Measurements from ENCODE around the gene ZNF362.

GRCh38 chr1:33280091-33280661 lies 23.9 kb downstream of the ZNF362 start:
- no peak for TF ChIP-seq EZH2 (IDR thresholded peaks at IDR 0.05)
- TF ChIP-seq CTCF (IDR thresholded peaks at IDR 0.05), result no peak
- TF ChIP-seq EZH2phosphoT487 (IDR thresholded peaks at IDR 0.05), result no peak

Data from neural progenitor cell (in vitro differentiated cells).